Suprapubic skin (tissue), 4 donors: ENCODE measurements around the gene RASL12.

Source experiments
- CTCF ChIP-seq, 2 donors: fragments of 200-600 bp in 1 of 2; fragments of 450-650 bp in 1 of 2; sonication (generic) in 1 of 2; IDR thresholded peaks; one replicate each; pipeline ENCODE4 v1.5.1; 2016 to 2019; ENCODE audit warnings: antibody characterized with exemption in 2 of 2, mild to moderate bottlenecking in 1 of 2, moderate library complexity in 1 of 2
- EP300 ChIP-seq: sonication (generic); formaldehyde crosslinking; IDR thresholded peaks from one replicate; pipeline ENCODE4 v1.6.1; 2017; ENCODE audit warnings: antibody characterized with exemption
- POLR2A ChIP-seq, 2 donors: fragments of 450-650 bp; IDR thresholded peaks; one replicate each; pipeline ENCODE4 v1.6.1; 2017; ENCODE audit warnings: antibody characterized with exemption in 2 of 2, mild to moderate bottlenecking in 2 of 2, moderate library complexity in 2 of 2
- POLR2AphosphoS5 ChIP-seq, 3 donors: sonication (generic); formaldehyde crosslinking; IDR thresholded peaks; one replicate each; pipeline ENCODE4 v1.6.1; 2017; ENCODE audit warnings: antibody characterized with exemption in 3 of 3

- no peak for TF ChIP-seq CTCF (IDR thresholded peaks at IDR 0.05)
- TF ChIP-seq EP300: no peak
- no peak for TF ChIP-seq POLR2A (IDR thresholded peaks at IDR 0.05)
- TF ChIP-seq POLR2AphosphoS5 (IDR thresholded peaks at IDR 0.05): no peak
Observed at GRCh38 chr15:65072617-65073016, 4.8 kb upstream of the RASL12 start.
